Measurements from ENCODE around the gene FAM47E.

The FAM47E gene

GRCh38 chr4:76256032-76256431 lies 4.5 kb downstream of the FAM47E start:
- Histone ChIP-seq H3K9me3 (ENCODE audit: insufficient read depth, low read depth, low read length) (no peaks in the 10 kb centered on the region), H3F3A (ENCODE audit: low read depth) (no peaks in the 10 kb centered on the region), H2AFZ (ENCODE audit: low read length) (no peak overlapping the region), H3K36me3 (ENCODE audit: insufficient read depth, low read length) (no peaks in the 10 kb centered on the region), H3K4me3 (ENCODE audit: low read length, poor library complexity, severe bottlenecking) (no peak overlapping the region), H3K9ac (ENCODE audit: low read depth, low read length, poor library complexity, severe bottlenecking) (no peak overlapping the region), H3K27me3 (ENCODE audit: insufficient read depth, low read length, poor library complexity, severe bottlenecking) (peaks cover under 1% of the 10 kb centered on the region), H3K4me2 (ENCODE audit: low read depth, low read length, poor library complexity, severe bottlenecking) (no peak overlapping the region), H3K79me2 (ENCODE audit: insufficient read depth, low read length) (no peaks in the 10 kb centered on the region), H4K20me1 (ENCODE audit: insufficient read depth, low read length, poor library complexity, severe bottlenecking) (no peaks in the 10 kb centered on the region), H3K4me1 (ENCODE audit: insufficient read depth, low read length, poor library complexity, severe bottlenecking) (peaks cover 9% of the 10 kb centered on the region), H3K9me2 (replicated peaks; ENCODE audit: low read depth, low read length) (no peaks in the 10 kb centered on the region)
- TF ChIP-seq CTCF (conservative IDR thresholded peaks at IDR 0.05; ENCODE audit: low read length) (no peak), EZH2phosphoT487 (IDR thresholded peaks at IDR 0.05; ENCODE audit: borderline replicate concordance) (no peak)

GRCh38 chr4:76256968-76257367 lies 5.4 kb downstream of the FAM47E start:
- Histone ChIP-seq H4K20me1 (ENCODE audit: insufficient read depth, low read length, poor library complexity, severe bottlenecking) (no peaks in the 10 kb centered on the region), H3K27me3 (ENCODE audit: insufficient read depth, low read length, poor library complexity, severe bottlenecking) (no peaks in the 10 kb centered on the region), H3F3A (ENCODE audit: low read depth) (no peaks in the 10 kb centered on the region), H3K9ac (ENCODE audit: low read depth, low read length, poor library complexity, severe bottlenecking) (no peak overlapping the region), H2AFZ (ENCODE audit: low read length) (no peak overlapping the region), H3K9me3 (ENCODE audit: insufficient read depth, low read depth, low read length) (no peaks in the 10 kb centered on the region), H3K4me3 (ENCODE audit: low read length, poor library complexity, severe bottlenecking) (no peak overlapping the region), H3K79me2 (ENCODE audit: insufficient read depth, low read length) (no peaks in the 10 kb centered on the region), H3K4me2 (ENCODE audit: low read depth, low read length, poor library complexity, severe bottlenecking) (no peak overlapping the region), H3K4me1 (ENCODE audit: insufficient read depth, low read length, poor library complexity, severe bottlenecking) (no peaks in the 10 kb centered on the region), H3K36me3 (ENCODE audit: insufficient read depth, low read length) (no peaks in the 10 kb centered on the region), H3K9me2 (replicated peaks; ENCODE audit: low read depth, low read length) (no peaks in the 10 kb centered on the region)
- TF ChIP-seq EZH2phosphoT487 (IDR thresholded peaks at IDR 0.05; ENCODE audit: borderline replicate concordance) (no peak), CTCF (conservative IDR thresholded peaks at IDR 0.05; ENCODE audit: low read length) (no peak)

- Histone ChIP-seq H3F3A (ENCODE audit: low read depth) (no peaks in the 10 kb centered on the region), H3K9me2 (replicated peaks; ENCODE audit: low read depth, low read length) (no peaks in the 10 kb centered on the region), H3K4me2 (ENCODE audit: low read depth, low read length, poor library complexity, severe bottlenecking) (no peak overlapping the region)
Observed at GRCh38 chr4:76257824-76258223, 6.3 kb downstream of the FAM47E start.

More at GRCh38 chr4:76257824-76258223, 6.3 kb downstream of the FAM47E start:
- Histone ChIP-seq H3K79me2 (ENCODE audit: insufficient read depth, low read length) (no peaks in the 10 kb centered on the region), H3K4me1 (ENCODE audit: insufficient read depth, low read length, poor library complexity, severe bottlenecking) (no peaks in the 10 kb centered on the region), H3K27me3 (ENCODE audit: insufficient read depth, low read length, poor library complexity, severe bottlenecking) (no peaks in the 10 kb centered on the region), H3K4me3 (ENCODE audit: low read length, poor library complexity, severe bottlenecking) (no peak overlapping the region), H3K36me3 (ENCODE audit: insufficient read depth, low read length) (no peaks in the 10 kb centered on the region), H3K9me3 (ENCODE audit: insufficient read depth, low read depth, low read length) (no peaks in the 10 kb centered on the region), H4K20me1 (ENCODE audit: insufficient read depth, low read length, poor library complexity, severe bottlenecking) (no peaks in the 10 kb centered on the region), H3K9ac (ENCODE audit: low read depth, low read length, poor library complexity, severe bottlenecking) (no peak overlapping the region), H2AFZ (ENCODE audit: low read length) (no peak overlapping the region)
- TF ChIP-seq CTCF (conservative IDR thresholded peaks at IDR 0.05; ENCODE audit: low read length) (no peak), EZH2phosphoT487 (IDR thresholded peaks at IDR 0.05; ENCODE audit: borderline replicate concordance) (no peak)
